Osteoblast (primary cell): ENCODE results near the gene NAP1L5. TPM values are rescaled to one million over a fixed set of nuclear protein-coding genes. Genes with fewer than 3 reads are reported as not detected.
A peak's percentile ranks its signal among the peaks of the same experiment; 100 is the strongest.

Source experiments
- small RNA-seq: library from RNA; depleted of rRNA; stranded (forward); fragments of <200 nt; gene quantifications from one replicate; pipeline ENCODE3, GENCODE V24; 2012
- total RNA-seq: library from RNA; depleted of rRNA; stranded (reverse); fragments of >200 nt; gene quantifications from 2 replicates; pipeline ENCODE4 v1.2.3, GENCODE V29; 2012

The NAP1L5 gene
- total RNA-seq, 1 donor, result 5.1 TPM

Small RNA genes within 50 kb of the gene (small RNA-seq; reads per million reads assigned to genes)
- gene RF02115, result not detected
- gene RNU6-33P, result 1.6 reads per million, percentile 54 among the genes with 10 or more reads in this experiment

Other genes starting within 250 kb of the NAP1L5 start
- gene HERC5, start 240.7 kb downstream of the NAP1L5 start, total RNA-seq, result 0.88 and 1.4 TPM in 2 replicates
- 55.7 and 60.1 TPM in 2 replicates for gene PYURF, start 174.1 kb downstream of the NAP1L5 start, total RNA-seq
- gene HERC3, start 105.3 kb downstream of the NAP1L5 start, total RNA-seq, result 15.6 and 15.9 TPM in 2 replicates